K562 (cell line): ENCODE measurements around the gene SETDB1.

ENCODE experiments used
- CHD1 ChIP-seq: fragments of 200-600 bp; sonication (generic); IDR thresholded peaks from one replicate; pipeline ENCODE4 v1.6.1; 2012; ENCODE audit warnings: mild to moderate bottlenecking, moderate library complexity, low read length, inconsistent platforms
- CTCF ChIP-seq, 3 experiments: IDR thresholded peaks in 2 of 3; conservative IDR thresholded peaks in 1 of 3; 2 replicates each; pipeline ENCODE4 v1.5.1; 2011 to 2012; ENCODE audit warnings: low read length in 3 of 3, mild to moderate bottlenecking in 3 of 3, control low read depth in 2 of 3, improper control_type of control experiment in 1 of 3, inconsistent platforms in 1 of 3, low read depth in 1 of 3, mixed read lengths in 1 of 3, moderate library complexity in 1 of 3; ENCODE audit not compliant: insufficient read depth in 2 of 3
- NR2C1 ChIP-seq, 2 experiments: fragments of 450-650 bp; IDR thresholded peaks; 2 replicates each; pipeline ENCODE4 v1.6.1; 2017; ENCODE audit warnings: mild to moderate bottlenecking in 2 of 2, antibody characterized with exemption in 1 of 2, inconsistent platforms in 1 of 2, missing compliant biosample characterization in 1 of 2, missing genetic modification characterization in 1 of 2
- PATZ1 ChIP-seq: fragments of 250-450 bp; sonication (Bioruptor Pico); IDR thresholded peaks from 2 replicates; pipeline ENCODE4 v1.5.0; 2020; ENCODE audit warnings: mild to moderate bottlenecking, borderline replicate concordance
- PTRF ChIP-seq: fragments of 450-650 bp; IDR thresholded peaks from 2 replicates; pipeline ENCODE4 v1.6.1; 2016; ENCODE audit warnings: mild to moderate bottlenecking, missing genetic modification characterization, missing compliant biosample characterization

- no peak for TF ChIP-seq NR2C1 (IDR thresholded peaks at IDR 0.05)
- no peak for TF ChIP-seq NR2C1 (tag; IDR thresholded peaks at IDR 0.05)
- TF ChIP-seq PTRF (tag): no peak
- TF ChIP-seq CHD1: no peak
- no peak for TF ChIP-seq CTCF (IDR thresholded peaks at IDR 0.05 in 2 of 3, conservative IDR thresholded peaks at IDR 0.05 in 1 of 3; ENCODE audit: insufficient read depth in 2 of 3, low read depth in 1 of 3, low read length in 3 of 3)
- TF ChIP-seq PATZ1 (CRISPR knock-in tag): no peak
Observed at GRCh38 chr1:151001602-151002001, 75.4 kb downstream of the SETDB1 start.
